Measurements from ENCODE around the gene IKBKG.
"Not testable (repeated sequence)": the region's sequence is repeated elsewhere in the genome, so short reads cannot be mapped to it uniquely, and the experiment has no call there.

Gene IKBKG

GRCh38 chrX:154542723-154543424, 4.5 kb upstream of the IKBKG start:
- peaks cover 0 to 6% of the 10 kb centered on the region in 2 donors for H3K36me3 ChIP-seq (ENCODE audit: control insufficient read depth in 1 of 2, insufficient read depth in 2 of 2, low read length in 2 of 2)
- no peak overlapping the region for H3K4me3 ChIP-seq (ENCODE audit: low read depth in 1 of 2, low read length in 2 of 2)
- H3K4me1 ChIP-seq (ENCODE audit: control insufficient read depth in 1 of 2, insufficient read depth in 2 of 2, low read length in 2 of 2), result peaks cover 0 to 9% of the 10 kb centered on the region in 2 donors
- no peaks in the 10 kb centered on the region for H3K27me3 ChIP-seq (ENCODE audit: low read depth, low read length)
- peak overlapping the region; percentile 71 for H3K27ac ChIP-seq (ENCODE audit: low read length)
- H3K9me3 ChIP-seq (ENCODE audit: control insufficient read depth in 1 of 2, low read length in 2 of 2), result no peaks in the 10 kb centered on the region

- Histone ChIP-seq H3K27ac (ENCODE audit: low read length) (no peak overlapping the region), H3K4me3 (ENCODE audit: low read depth in 1 of 2, low read length in 2 of 2) (peak overlapping the region; percentile 61 to 83), H3K9me3 (ENCODE audit: control insufficient read depth in 1 of 2, low read length in 2 of 2) (no peaks in the 10 kb centered on the region), H3K36me3 (ENCODE audit: control insufficient read depth in 1 of 2, insufficient read depth in 2 of 2, low read length in 2 of 2) (peaks cover 0 to 6% of the 10 kb centered on the region in 2 donors), H3K4me1 (ENCODE audit: control insufficient read depth in 1 of 2, insufficient read depth in 2 of 2, low read length in 2 of 2) (peaks cover 0 to 18% of the 10 kb centered on the region in 2 donors), H3K27me3 (ENCODE audit: low read depth, low read length) (no peaks in the 10 kb centered on the region)
Observed at GRCh38 chrX:154545673-154546274, 1.6 kb upstream of the IKBKG start.

- Histone ChIP-seq H3K36me3 (ENCODE audit: control insufficient read depth in 1 of 2, insufficient read depth in 2 of 2, low read length in 2 of 2) (peaks cover 0 to 6% of the 10 kb centered on the region in 2 donors), H3K27me3 (ENCODE audit: low read depth, low read length) (no peaks in the 10 kb centered on the region), H3K4me1 (ENCODE audit: control insufficient read depth in 1 of 2, insufficient read depth in 2 of 2, low read length in 2 of 2) (peaks cover 0 to 21% of the 10 kb centered on the region in 2 donors), H3K27ac (ENCODE audit: low read length) (peak within 1 kb of the TSS; percentile 93), H3K9me3 (ENCODE audit: control insufficient read depth in 1 of 2, low read length in 2 of 2) (no peaks in the 10 kb centered on the region), H3K4me3 (ENCODE audit: low read depth in 1 of 2, low read length in 2 of 2) (peak within 1 kb of the TSS; percentile 83 to 85)
Observed at GRCh38 chrX:154546354-154547244, 821 bp upstream of the IKBKG start, which contains the start of gene G6PD. Gene G6PD, minus strand, starts transcription at chrX:154546846. Its CDS starts 691 bp downstream, at chrX:154546155.

- Histone ChIP-seq H3K27ac (ENCODE audit: low read length) (peak overlapping the region; percentile 93), H3K4me3 (ENCODE audit: low read depth in 1 of 2, low read length in 2 of 2) (peak overlapping the region; percentile 83 to 85), H3K4me1 (ENCODE audit: control insufficient read depth in 1 of 2, insufficient read depth in 2 of 2, low read length in 2 of 2) (peaks cover 0 to 19% of the 10 kb centered on the region in 2 donors), H3K36me3 (ENCODE audit: control insufficient read depth in 1 of 2, insufficient read depth in 2 of 2, low read length in 2 of 2) (peaks cover 0 to 3% of the 10 kb centered on the region in 2 donors), H3K27me3 (ENCODE audit: low read depth, low read length) (no peaks in the 10 kb centered on the region), H3K9me3 (ENCODE audit: control insufficient read depth in 1 of 2, low read length in 2 of 2) (no peaks in the 10 kb centered on the region)
Observed at GRCh38 chrX:154548028-154548316, 552 bp downstream of the IKBKG start.

- Histone ChIP-seq H3K4me1 (ENCODE audit: control insufficient read depth in 1 of 2, insufficient read depth in 2 of 2, low read length in 2 of 2) (peaks cover 0 to 19% of the 10 kb centered on the region in 2 donors), H3K4me3 (ENCODE audit: low read depth in 1 of 2, low read length in 2 of 2) (no peak overlapping the region), H3K27me3 (ENCODE audit: low read depth, low read length) (no peaks in the 10 kb centered on the region), H3K27ac (ENCODE audit: low read length) (no peak overlapping the region), H3K9me3 (ENCODE audit: control insufficient read depth in 1 of 2, low read length in 2 of 2) (no peaks in the 10 kb centered on the region), H3K36me3 (ENCODE audit: control insufficient read depth in 1 of 2, insufficient read depth in 2 of 2, low read length in 2 of 2) (peaks cover 0 to 16% of the 10 kb centered on the region in 2 donors)
Observed at GRCh38 chrX:154549766-154550165, 2.3 kb downstream of the IKBKG start.

GRCh38 chrX:154552112-154552806, 4.8 kb downstream of the IKBKG start:
- H3K27me3 ChIP-seq (ENCODE audit: low read depth, low read length); H3K27ac ChIP-seq (ENCODE audit: low read length); H3K4me3 ChIP-seq (ENCODE audit: low read depth in 1 of 2, low read length in 2 of 2); H3K9me3 ChIP-seq (ENCODE audit: control insufficient read depth in 1 of 2, low read length in 2 of 2): not testable (repeated sequence)
- H3K36me3 ChIP-seq (ENCODE audit: control insufficient read depth in 1 of 2, insufficient read depth in 2 of 2, low read length in 2 of 2), result peaks cover 0 to 22% of the 10 kb centered on the region in 2 donors
- H3K4me1 ChIP-seq (ENCODE audit: control insufficient read depth in 1 of 2, insufficient read depth in 2 of 2, low read length in 2 of 2), result peaks cover 0 to 14% of the 10 kb centered on the region in 2 donors

- not testable (repeated sequence) for H3K27me3 ChIP-seq (ENCODE audit: low read depth, low read length); H3K9me3 ChIP-seq (ENCODE audit: control insufficient read depth in 1 of 2, low read length in 2 of 2); H3K4me1 ChIP-seq (ENCODE audit: control insufficient read depth in 1 of 2, insufficient read depth in 2 of 2, low read length in 2 of 2); H3K27ac ChIP-seq (ENCODE audit: low read length); H3K4me3 ChIP-seq (ENCODE audit: low read depth in 1 of 2, low read length in 2 of 2)
- peaks cover 0 to 17% of the 10 kb centered on the region in 2 donors for H3K36me3 ChIP-seq (ENCODE audit: control insufficient read depth in 1 of 2, insufficient read depth in 2 of 2, low read length in 2 of 2)
Observed at GRCh38 chrX:154558060-154558690, 10.8 kb downstream of the IKBKG start.

- not testable (repeated sequence) for H3K4me1 ChIP-seq (ENCODE audit: control insufficient read depth in 1 of 2, insufficient read depth in 2 of 2, low read length in 2 of 2); H3K27ac ChIP-seq (ENCODE audit: low read length); H3K4me3 ChIP-seq (ENCODE audit: low read depth in 1 of 2, low read length in 2 of 2); H3K27me3 ChIP-seq (ENCODE audit: low read depth, low read length); H3K9me3 ChIP-seq (ENCODE audit: control insufficient read depth in 1 of 2, low read length in 2 of 2); H3K36me3 ChIP-seq (ENCODE audit: control insufficient read depth in 1 of 2, insufficient read depth in 2 of 2, low read length in 2 of 2)
Observed at GRCh38 chrX:154558896-154559295, 11.5 kb downstream of the IKBKG start.

GRCh38 chrX:154560326-154560725, 12.9 kb downstream of the IKBKG start:
- H3K4me1 ChIP-seq (ENCODE audit: control insufficient read depth in 1 of 2, insufficient read depth in 2 of 2, low read length in 2 of 2); H3K27ac ChIP-seq (ENCODE audit: low read length); H3K36me3 ChIP-seq (ENCODE audit: control insufficient read depth in 1 of 2, insufficient read depth in 2 of 2, low read length in 2 of 2); H3K4me3 ChIP-seq (ENCODE audit: low read depth in 1 of 2, low read length in 2 of 2); H3K27me3 ChIP-seq (ENCODE audit: low read depth, low read length); H3K9me3 ChIP-seq (ENCODE audit: control insufficient read depth in 1 of 2, low read length in 2 of 2): not testable (repeated sequence)

- not testable (repeated sequence) for H3K36me3 ChIP-seq (ENCODE audit: control insufficient read depth in 1 of 2, insufficient read depth in 2 of 2, low read length in 2 of 2); H3K4me1 ChIP-seq (ENCODE audit: control insufficient read depth in 1 of 2, insufficient read depth in 2 of 2, low read length in 2 of 2); H3K9me3 ChIP-seq (ENCODE audit: control insufficient read depth in 1 of 2, low read length in 2 of 2); H3K4me3 ChIP-seq (ENCODE audit: low read depth in 1 of 2, low read length in 2 of 2); H3K27ac ChIP-seq (ENCODE audit: low read length); H3K27me3 ChIP-seq (ENCODE audit: low read depth, low read length)
Observed at GRCh38 chrX:154562295-154562694, 14.9 kb downstream of the IKBKG start.
